GM18526 (cell line): Measurements from ENCODE around the gene SKAP2.

Experiments
- POLR2A ChIP-seq: IDR thresholded peaks from 3 replicates; pipeline ENCODE4 v1.6.1; 2011; ENCODE audit not compliant: insufficient read length; ENCODE audit errors: extremely low read depth

The SKAP2 gene

DNA sequence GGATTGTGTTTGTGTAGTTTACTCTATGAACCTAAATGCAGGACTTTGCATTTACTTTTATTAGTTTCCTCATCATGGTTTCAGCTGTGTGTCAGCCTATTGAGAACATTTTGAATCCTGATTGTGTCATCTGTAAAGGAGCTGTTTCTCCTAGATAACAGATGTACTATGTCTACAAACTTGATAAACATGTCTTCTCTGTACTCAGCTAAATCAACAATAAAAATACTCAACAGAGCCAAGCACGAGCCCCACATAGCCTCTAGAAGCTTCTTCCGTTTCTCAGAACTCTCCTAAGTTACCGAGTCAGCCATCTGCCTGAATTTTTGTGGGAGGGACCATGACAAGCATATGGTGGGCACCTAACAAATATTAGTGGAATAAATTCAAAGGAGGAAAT is 234.7 kb downstream of the SKAP2 start:
- TF ChIP-seq POLR2A, result no peak

DNA sequence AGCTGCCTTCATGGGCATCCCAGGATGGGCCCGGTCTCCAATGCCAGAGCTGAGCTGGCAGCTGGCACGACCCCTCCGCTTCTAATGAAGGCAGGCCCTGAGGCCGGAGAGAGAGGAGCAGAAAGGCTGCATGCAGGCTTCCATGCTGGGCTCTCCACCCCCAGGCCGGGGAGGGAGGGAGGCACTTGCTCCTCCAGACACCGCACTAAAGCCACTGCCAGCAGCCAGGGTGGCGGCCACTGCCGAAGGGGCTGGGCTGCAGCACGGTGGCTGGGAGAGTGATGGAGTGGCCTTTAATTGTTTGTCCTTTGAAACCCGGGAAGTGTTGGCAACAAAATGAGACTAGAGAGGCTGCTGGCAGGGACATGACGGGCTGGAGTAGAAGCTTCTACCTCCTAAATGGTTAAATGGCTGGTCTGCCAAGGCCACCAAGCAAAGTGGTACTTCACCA is 236.5 kb downstream of the SKAP2 start:
- TF ChIP-seq POLR2A, result no peak

DNA sequence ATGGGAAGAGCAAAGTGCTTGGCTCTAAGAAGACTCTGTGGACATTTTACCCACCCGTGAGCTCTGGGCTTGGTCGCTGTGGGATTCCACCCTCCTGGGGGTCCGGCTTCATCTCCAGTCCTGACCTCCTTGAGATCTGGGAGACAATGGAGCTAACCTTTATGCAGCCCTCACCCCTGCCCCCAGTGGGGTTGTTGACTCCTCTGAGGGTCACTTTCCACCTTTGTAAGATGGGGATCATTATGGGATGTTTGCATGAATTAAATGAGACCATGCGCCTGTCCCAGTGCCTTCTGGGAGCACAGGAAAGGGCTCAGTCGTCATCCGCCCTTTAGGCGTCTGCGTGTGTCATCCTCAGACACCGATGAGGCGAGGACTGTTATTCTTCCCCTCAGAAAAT is 237.2 kb downstream of the SKAP2 start:
- no peak for TF ChIP-seq POLR2A

DNA sequence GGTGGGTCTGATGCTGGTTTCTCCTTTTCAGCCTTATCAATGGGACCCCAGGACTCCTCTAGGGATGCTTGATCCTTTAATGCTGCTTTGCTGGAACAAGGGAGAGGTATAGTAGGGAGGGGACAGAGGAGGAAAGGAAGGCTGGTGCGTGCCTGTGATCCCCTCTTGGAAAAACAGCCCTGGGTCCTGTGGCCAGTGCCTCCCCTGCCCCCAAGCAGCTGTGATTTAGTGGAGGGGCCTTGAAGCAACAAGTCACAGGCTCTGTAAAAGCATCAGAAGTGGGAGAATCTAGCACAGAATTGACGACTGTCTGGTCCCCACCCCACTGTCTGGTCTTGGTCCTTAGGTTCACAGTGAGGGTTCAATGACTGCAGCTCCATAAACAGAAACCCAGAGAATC is 237.7 kb downstream of the SKAP2 start:
- no peak for TF ChIP-seq POLR2A

DNA sequence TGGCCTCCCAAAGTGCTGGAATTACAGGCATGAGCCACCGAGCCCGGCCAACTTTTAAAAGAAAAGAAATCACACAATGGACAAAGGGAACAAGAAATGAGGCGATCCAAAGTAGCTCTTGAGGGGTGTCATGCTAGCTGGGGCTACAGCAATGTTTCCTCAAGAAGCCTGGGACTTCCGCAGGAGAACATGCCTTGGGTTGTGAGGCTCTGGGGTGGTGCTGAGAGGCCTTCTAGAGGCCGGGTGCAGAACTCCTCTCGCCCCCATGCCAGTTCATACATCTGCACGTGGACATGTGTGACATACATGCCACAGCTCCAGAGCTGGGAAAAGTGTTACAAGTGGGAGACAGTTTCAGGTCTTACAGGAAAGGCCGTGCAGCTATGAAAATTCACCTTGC is 238.2 kb downstream of the SKAP2 start:
- no peak for TF ChIP-seq POLR2A

DNA sequence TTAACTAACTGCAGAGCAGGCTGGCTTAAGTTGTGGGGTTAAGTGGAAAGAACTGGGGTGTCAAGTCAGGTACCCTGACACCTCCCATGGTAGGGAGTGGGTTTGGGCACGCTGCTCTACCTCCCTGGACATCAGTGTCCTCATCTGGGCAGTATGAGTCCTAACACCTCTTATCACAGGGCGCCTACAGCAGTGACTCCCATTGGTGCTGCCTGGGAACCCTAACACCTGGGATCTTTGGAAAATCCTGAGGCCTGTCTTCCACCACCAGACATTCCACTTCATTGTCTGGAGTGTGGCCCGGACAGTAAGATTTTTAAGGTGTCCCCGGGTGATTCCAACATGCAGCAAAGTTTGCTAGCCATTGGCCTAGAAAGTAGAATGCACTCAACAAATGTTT is 239.1 kb downstream of the SKAP2 start:
- no peak for TF ChIP-seq POLR2A

DNA sequence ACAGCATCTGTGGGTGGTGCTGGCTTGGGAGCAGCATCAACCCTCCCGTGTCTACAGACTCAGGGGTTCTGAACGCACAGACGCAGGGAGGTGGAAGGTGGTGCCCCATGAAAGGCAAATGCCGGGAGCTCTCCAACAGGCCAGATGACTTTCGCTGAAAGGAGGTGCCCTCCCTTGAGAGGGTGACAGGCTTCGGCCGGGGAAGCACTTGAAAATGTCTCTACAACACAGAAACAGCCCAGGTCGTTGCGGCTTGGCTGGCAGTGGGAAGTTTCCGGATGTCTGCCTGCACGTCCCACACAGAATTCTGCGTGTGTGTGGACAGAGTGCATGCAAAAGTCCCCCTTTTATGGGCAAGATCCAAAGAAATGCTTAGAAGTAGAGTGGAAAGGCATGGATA is 239.6 kb downstream of the SKAP2 start:
- no peak for TF ChIP-seq POLR2A

DNA sequence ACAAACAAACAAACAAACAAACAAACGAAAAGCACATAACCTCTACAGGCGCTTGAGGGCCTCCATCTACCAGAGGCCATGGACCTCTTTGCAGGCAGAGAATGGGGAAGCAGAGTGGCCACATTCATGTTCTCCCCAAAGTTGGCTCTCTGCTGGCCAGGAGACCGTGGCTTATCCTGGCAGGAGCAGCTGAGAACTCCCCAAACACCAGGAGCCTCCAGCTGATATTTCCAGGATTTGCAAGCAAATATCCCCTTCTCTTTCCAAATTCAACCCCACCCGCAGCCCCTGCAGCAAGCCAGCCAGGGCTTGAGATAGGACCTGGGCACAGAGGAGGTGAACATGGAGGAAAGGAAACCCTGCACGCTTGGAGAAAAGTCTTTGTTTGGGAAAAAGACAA is 240.0 kb downstream of the SKAP2 start:
- no peak for TF ChIP-seq POLR2A

DNA sequence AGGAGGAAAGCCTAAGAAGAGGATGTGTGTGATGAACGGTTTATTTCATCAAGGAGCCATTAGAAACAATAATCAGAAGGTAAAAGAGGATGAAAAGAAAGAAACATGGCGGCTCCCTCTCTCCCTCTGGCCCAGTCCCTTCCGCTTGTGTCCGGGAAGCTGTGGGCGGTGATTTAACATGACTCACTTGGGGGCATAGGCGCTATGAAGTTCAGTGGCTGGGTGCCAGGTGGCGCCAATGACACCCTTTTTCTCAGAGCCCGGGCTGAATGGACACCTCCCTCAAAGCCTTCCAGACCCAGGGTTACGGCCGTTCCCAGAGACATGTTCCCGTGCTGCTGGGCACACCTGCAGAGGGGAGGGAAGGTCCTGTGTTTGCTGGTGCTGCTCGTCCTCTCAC is 244.0 kb downstream of the SKAP2 start:
- TF ChIP-seq POLR2A, result no peak

DNA sequence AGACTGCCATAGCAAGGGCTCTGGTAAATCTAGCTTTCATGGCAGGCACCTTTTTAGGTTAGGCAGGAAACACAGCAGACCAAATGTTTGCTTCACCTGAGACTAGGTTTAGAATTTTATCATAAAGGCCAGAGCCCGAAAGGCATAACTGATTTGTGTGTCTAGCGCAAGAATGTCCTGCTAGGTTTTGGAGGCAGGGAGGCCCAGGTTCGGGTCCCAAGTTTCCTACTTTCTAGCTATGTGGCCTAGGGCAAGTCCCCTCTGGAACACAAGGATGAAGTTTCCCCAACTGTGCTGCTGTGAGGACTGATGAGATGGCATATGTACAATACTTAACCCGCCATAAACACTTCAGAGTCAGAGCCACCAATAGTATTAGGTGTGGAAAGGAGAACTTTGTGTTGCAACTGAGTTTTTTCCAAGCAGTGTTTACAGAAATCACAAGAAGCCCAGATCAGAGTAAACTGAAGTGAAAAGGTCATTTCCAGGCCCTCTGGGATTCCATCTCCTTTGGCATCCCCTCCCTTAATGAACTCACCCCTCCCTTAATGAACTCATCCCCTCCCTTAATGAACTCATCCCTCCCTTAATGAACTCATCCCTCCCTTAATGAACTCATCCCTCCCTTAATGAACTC is 244.9 kb downstream of the SKAP2 start:
- TF ChIP-seq POLR2A, result no peak

DNA sequence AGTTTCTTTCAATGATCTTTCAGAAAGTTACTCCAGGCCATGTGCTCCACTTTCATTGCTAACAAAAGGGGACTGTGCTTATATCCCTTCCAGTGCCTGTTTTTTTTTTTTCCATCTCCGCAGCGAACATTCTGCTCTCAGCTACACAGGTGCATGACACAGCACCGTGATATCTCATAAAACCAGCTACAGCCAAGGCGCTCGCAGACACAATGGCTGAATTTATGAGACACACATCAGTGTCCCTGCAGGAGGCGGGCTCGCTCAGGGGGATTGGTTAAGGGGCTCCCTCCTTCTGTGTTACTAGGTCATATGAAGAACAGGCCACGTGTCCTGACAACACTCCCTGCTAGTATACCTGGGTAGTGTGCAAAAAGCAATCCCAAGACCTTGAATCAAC is 245.5 kb downstream of the SKAP2 start:
- TF ChIP-seq POLR2A, result no peak

DNA sequence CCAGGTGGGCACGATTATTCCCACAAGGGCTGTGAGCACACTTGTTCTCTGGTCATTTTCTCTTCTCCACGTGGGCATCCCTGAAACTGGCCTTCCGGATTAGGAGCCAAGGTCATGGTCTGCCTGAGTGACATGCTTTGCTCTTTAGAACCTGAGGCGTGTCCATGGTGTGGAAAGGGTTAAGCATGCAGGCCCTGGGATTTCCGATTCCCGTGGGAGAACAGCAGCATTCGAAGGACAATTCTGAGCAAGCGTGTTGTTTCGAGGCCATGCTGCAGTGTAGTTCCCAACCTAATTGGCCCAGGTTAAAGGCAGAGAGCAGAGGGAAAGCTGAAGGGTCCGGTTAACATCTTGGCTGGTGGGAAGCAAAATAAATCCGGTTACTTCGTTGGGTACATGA is 245.9 kb downstream of the SKAP2 start:
- no peak for TF ChIP-seq POLR2A
